CD8-positive, alpha-beta memory T cell (primary cell): ENCODE results near the gene MED20. TPM values are rescaled to one million over a fixed set of nuclear protein-coding genes. Genes with fewer than 3 reads are reported as not detected.
"Not testable (repeated sequence)": the region's sequence is repeated elsewhere in the genome, so short reads cannot be mapped to it uniquely, and the experiment has no call there.

Experiments used
- CTCF ChIA-PET: fragments of 350-600 bp; sonication (Branson Sonifier 250); formaldehyde crosslinking; loops from one replicate; lab custom pipeline; 2021; ENCODE audit warnings: antibody characterized with exemption; lab: Charles Lee
- POLR2A ChIA-PET: fragments of 350-600 bp; sonication (Branson Sonifier 250); formaldehyde crosslinking; loops from one replicate; lab custom pipeline; 2021; ENCODE audit warnings: antibody characterized with exemption; lab: Charles Lee
- DNase-seq, 5 donors: peaks; one replicate each; pipeline versions ENCODE4 v3.0.0 to v3.0.0-alpha.2; 2020 to 2022; ENCODE audit warnings: mixed read lengths in 1 of 5
- H3K27ac ChIP-seq: one replicate; pipeline ENCODE4 v1.7.0; 2013; ENCODE audit warnings: low read depth, mild to moderate bottlenecking, low read length, moderate library complexity
- H3K27me3 ChIP-seq: 2 replicates; pipeline ENCODE4 v1.7.0; 2013; ENCODE audit warnings: low read length, mild to moderate bottlenecking; ENCODE audit not compliant: insufficient read depth, poor library complexity, severe bottlenecking
- H3K36me3 ChIP-seq: 2 replicates; pipeline ENCODE4 v1.7.0; 2013; ENCODE audit warnings: mild to moderate bottlenecking, low read length, moderate library complexity; ENCODE audit not compliant: insufficient read depth
- H3K4me1 ChIP-seq: 2 replicates; pipeline ENCODE4 v1.7.0; 2013; ENCODE audit warnings: mild to moderate bottlenecking, low read length, moderate library complexity; ENCODE audit not compliant: insufficient read depth
- H3K4me3 ChIP-seq: 2 replicates; pipeline ENCODE4 v1.7.0; 2013; ENCODE audit warnings: mild to moderate bottlenecking, low read length
- H3K9me3 ChIP-seq: 2 replicates; pipeline ENCODE4 v1.7.0; 2013; ENCODE audit warnings: mild to moderate bottlenecking, low read length
- H3K27ac Mint-ChIP-seq, 8 donors: one replicate each; pipeline ENCODE4 v1.8.0; 2020 to 2021; ENCODE audit warnings: mixed read lengths in 8 of 8, mild to moderate bottlenecking in 6 of 8, inconsistent platforms in 3 of 8, moderate library complexity in 3 of 8
- H3K27me3 Mint-ChIP-seq, 2 donors: one replicate each; pipeline ENCODE4 v1.8.0; 2020 to 2021; ENCODE audit warnings: mixed read lengths in 2 of 2, mild to moderate bottlenecking in 1 of 2, moderate library complexity in 1 of 2
- H3K36me3 Mint-ChIP-seq, 3 donors: one replicate each; pipeline ENCODE4 v1.8.0; 2020 to 2021; ENCODE audit warnings: mixed read lengths in 3 of 3, inconsistent platforms in 1 of 3, mild to moderate bottlenecking in 1 of 3
- H3K4me1 Mint-ChIP-seq, 3 donors: one replicate each; pipeline ENCODE4 v1.8.0; 2020 to 2021; ENCODE audit warnings: mixed read lengths in 3 of 3, inconsistent platforms in 1 of 3, mild to moderate bottlenecking in 1 of 3
- H3K4me3 Mint-ChIP-seq, 7 donors: one replicate each; pipeline ENCODE4 v1.8.0; 2020 to 2021; ENCODE audit warnings: mixed read lengths in 7 of 7, mild to moderate bottlenecking in 6 of 7, moderate library complexity in 4 of 7, inconsistent platforms in 2 of 7
- H3K9me3 Mint-ChIP-seq, 5 donors: one replicate each; pipeline ENCODE4 v1.8.0; 2020 to 2022; ENCODE audit warnings: mixed read lengths in 5 of 5, mild to moderate bottlenecking in 3 of 5, moderate library complexity in 2 of 5, inconsistent platforms in 1 of 5
- polyA plus RNA-seq: library from polyadenylated mRNA; unstranded; fragments of 300-500 nt; fragmentation: Illumina TruSeq; gene quantifications from one replicate; pipeline ENCODE4 v1.2.3, GENCODE V29; 2021
- total RNA-seq, 2 experiments: library from RNA; stranded (reverse); gene quantifications; one replicate each; pipeline ENCODE4 v1.2.3, GENCODE V29; 2021

The MED20 gene
- total and polyA plus RNA-seq, 3 experiments from 2014 or later = 5.3 to 21.1 (median 18.1) TPM

DNA sequence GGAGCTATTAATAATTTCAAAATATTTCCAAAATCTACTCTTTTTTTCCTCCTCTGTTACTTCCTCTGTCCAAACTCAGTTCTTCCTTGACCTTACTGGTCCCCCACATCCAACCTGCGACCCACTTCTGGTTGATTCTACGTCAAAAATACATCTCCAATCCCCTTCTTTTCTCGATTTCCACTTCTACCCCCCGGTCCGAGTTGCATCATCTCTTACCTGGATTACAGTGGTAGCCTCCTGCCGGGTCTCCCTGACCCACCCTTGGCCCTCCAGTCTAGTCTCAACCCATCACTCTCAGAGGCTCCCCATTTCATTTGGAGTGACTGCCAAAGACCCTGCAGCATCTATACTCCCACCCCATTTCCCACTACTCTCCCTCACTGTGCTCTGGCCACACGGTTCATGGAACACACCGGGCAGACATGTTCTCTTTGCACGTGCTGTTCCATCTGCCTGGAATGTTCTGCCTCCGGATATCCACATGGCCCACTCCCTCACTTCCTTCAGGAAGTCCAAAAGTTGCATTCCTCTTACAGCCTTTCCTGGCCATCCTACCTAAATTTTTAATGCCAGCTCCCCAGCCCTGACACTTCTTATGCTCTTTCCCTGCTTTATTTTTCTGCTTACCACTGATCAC, 26.8 kb upstream of the MED20 start:
- H3K4me1 ChIP-seq = peaks cover 40% of the 10 kb centered on the region
- H3K4me1 Mint-ChIP-seq = peaks cover 45 to 60% (median 47%) of the 10 kb centered on the region in 3 donors
- CTCF ChIA-PET = interaction anchor here (0.6 to 1.7 kb wide), 4 partner anchors 8 to 97 kb away, joined by 3 to 8 read pairs (median 4); no protein-coding TSS in a partner anchor

DNA sequence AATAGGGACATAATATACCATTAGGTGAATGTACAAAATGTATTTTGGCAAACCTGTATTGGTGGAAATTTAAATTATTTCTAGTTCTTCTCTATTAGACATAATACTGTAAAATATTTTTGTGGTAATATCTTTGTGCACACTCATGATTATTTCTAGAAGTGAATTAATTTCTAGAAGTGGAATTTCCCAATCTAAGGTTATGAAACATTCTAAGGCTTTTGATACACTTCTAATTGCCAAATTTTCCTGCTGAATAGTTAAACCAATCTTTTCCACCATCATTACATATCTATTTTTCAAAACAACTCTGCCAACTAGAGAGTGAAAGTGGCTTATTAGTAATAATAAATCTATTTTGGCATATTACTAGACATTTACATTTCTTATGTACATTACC, 22.5 kb upstream of the MED20 start:
- Mint-ChIP-seq H3K4me1 (peaks cover 53 to 75% (median 55%) of the 10 kb centered on the region in 3 donors), H3K27ac (peak overlapping the region in 3 of 8 donors; percentile 6 to 66 (median 17)), H3K27me3 (peaks cover 0 to 7% of the 10 kb centered on the region in 2 donors), H3K4me3 (peak overlapping the region in 2 of 7 donors; percentile 5 to 19), H3K9me3 (peaks cover 0 to 2% (median 0%) of the 10 kb centered on the region in 5 donors), H3K36me3 (peaks cover 0 to 27% (median 6%) of the 10 kb centered on the region in 3 donors)
- no peak for DNase-seq
- Histone ChIP-seq H3K9me3 (no peaks in the 10 kb centered on the region), H3K36me3 (no peaks in the 10 kb centered on the region), H3K27me3 (no peaks in the 10 kb centered on the region), H3K4me1 (peaks cover 56% of the 10 kb centered on the region), H3K27ac (no peak overlapping the region), H3K4me3 (no peak overlapping the region)
- POLR2A ChIA-PET = no interaction called here
- CTCF ChIA-PET = interaction anchor here (1.3 to 11.8 kb wide), 2 partner anchors 23 to 102 kb away, joined by 4 to 167 read pairs; partner anchors contain the start of gene TAF8

More for the DNA sequence above, 26.8 kb upstream of the MED20 start:
- Mint-ChIP-seq H3K36me3 (peaks cover 0 to 39% (median 10%) of the 10 kb centered on the region in 3 donors), H3K4me3 (peak overlapping the region in 5 of 7 donors; percentile 15 to 82 (median 45)), H3K27ac (peak overlapping the region; percentile 1 to 91 (median 45)), H3K9me3 (no peaks in the 10 kb centered on the region), H3K27me3 (peaks cover 0 to 8% of the 10 kb centered on the region in 2 donors)
- POLR2A ChIA-PET = no interaction called here
- Histone ChIP-seq H3K4me3 (no peak overlapping the region), H3K9me3 (no peaks in the 10 kb centered on the region), H3K27ac (no peak overlapping the region), H3K27me3 (no peaks in the 10 kb centered on the region), H3K36me3 (peaks cover 10% of the 10 kb centered on the region)
- DNase-seq = no peak

DNA sequence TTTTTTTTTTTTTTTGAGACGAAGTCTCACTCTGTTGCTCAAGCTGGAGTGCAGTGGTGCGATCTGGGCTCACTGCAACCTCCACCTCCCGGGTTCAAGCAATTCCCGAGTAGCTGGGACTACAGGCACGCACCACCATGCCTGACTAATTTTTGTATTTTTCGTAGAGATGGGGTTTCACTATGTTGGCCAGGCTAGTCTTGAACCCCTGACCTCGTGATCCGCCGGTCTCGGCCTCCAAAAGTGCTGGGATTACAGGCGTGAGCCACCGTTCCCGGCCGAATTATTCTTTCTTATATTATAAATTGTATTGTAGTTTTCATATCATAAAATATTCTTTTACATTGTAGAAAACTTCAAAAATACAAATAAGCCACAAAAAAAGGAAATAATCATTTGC, 21.9 kb upstream of the MED20 start:
- Mint-ChIP-seq H3K4me3 (peak overlapping the region in 5 of 7 donors; percentile 87 to 93 (median 91)), H3K36me3 (peaks cover 0 to 24% (median 4%) of the 10 kb centered on the region in 3 donors), H3K27ac (peak overlapping the region in 3 of 8 donors; percentile 81 to 96 (median 95)), H3K4me1 (peaks cover 55 to 77% (median 58%) of the 10 kb centered on the region in 3 donors)
- POLR2A ChIA-PET = interaction anchor here (0.6 to 1.4 kb wide), 3 partner anchors 22 to 162 kb away, joined by 3 to 5 read pairs (median 4); partner anchors contain the start of genes BYSL and MED20
- Histone ChIP-seq H3K4me1 (peaks cover 58% of the 10 kb centered on the region), H3K27ac (peak overlapping the region; percentile 66)
- H3K36me3 ChIP-seq, H3K27me3 Mint-ChIP-seq, H3K27me3 ChIP-seq, H3K4me3 ChIP-seq, DNase-seq, H3K9me3 ChIP-seq, H3K9me3 Mint-ChIP-seq: not testable (repeated sequence)
- CTCF ChIA-PET = interaction anchor here (1.3 to 11.8 kb wide), 4 partner anchors 10 to 162 kb away, joined by 4 to 167 read pairs (median 5); partner anchors contain the start of genes BYSL, MED20 and TAF8

DNA sequence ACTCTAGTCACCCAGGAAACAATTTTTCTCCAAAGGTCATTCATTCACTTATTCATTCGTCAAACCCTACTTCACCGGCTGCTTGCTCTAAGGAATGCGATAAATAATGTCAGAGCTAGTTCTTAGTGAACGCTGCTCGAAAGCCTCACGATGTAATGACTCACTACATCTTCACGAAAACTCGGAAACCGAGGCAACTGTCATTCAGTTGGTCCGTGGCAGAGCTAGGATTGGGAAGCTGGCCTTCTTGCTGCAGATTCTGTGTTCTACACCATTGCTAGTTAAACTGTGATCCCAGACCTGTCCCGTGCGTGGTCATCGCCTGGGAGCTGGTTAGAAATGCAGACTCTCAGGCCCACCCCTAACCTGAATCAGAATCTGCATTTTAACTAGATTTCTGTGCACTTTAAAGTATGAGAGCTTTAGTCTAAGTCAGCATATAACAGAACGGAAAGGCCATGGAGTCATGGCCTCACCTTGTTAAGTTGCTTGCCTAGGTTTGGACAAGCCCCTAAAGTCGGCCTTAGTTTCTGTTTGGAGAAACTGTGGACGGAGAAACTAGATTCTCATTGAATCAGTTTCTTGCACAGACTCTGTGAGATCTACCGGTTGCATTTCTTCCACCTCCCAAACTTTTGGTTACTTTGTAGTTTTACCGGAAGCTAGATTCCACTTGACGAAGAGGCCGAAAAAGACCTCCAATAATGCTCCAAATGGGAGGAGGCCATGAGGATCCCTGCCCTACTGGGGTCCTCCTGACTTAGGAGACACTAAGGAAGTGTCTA, 21.3 kb upstream of the MED20 start:
- Histone ChIP-seq H3K9me3 (no peaks in the 10 kb centered on the region), H3K36me3 (peaks cover 5% of the 10 kb centered on the region), H3K4me3 (peak overlapping the region; percentile 65), H3K4me1 (peaks cover 60% of the 10 kb centered on the region), H3K27ac (peak overlapping the region; percentile 66), H3K27me3 (no peaks in the 10 kb centered on the region)
- no peak for DNase-seq
- POLR2A ChIA-PET = interaction anchor here (0.6 to 1.4 kb wide), 3 partner anchors 21 to 163 kb away, joined by 3 to 5 read pairs (median 4); partner anchors contain the start of genes BYSL and MED20
- Mint-ChIP-seq H3K36me3 (peaks cover 0 to 23% (median under 1%) of the 10 kb centered on the region in 3 donors), H3K27me3 (peaks cover 0 to 2% of the 10 kb centered on the region in 2 donors), H3K27ac (peak overlapping the region; percentile 81 to 96 (median 94)), H3K9me3 (peaks cover 0 to 2% (median 0%) of the 10 kb centered on the region in 5 donors), H3K4me1 (peaks cover 55 to 77% (median 58%) of the 10 kb centered on the region in 3 donors), H3K4me3 (peak overlapping the region; percentile 87 to 93 (median 91))
- CTCF ChIA-PET = interaction anchor here (0.6 to 11.8 kb wide), 6 partner anchors 9 to 162 kb away, joined by 3 to 167 read pairs (median 4); partner anchors contain the start of genes BYSL, MED20 and TAF8

DNA sequence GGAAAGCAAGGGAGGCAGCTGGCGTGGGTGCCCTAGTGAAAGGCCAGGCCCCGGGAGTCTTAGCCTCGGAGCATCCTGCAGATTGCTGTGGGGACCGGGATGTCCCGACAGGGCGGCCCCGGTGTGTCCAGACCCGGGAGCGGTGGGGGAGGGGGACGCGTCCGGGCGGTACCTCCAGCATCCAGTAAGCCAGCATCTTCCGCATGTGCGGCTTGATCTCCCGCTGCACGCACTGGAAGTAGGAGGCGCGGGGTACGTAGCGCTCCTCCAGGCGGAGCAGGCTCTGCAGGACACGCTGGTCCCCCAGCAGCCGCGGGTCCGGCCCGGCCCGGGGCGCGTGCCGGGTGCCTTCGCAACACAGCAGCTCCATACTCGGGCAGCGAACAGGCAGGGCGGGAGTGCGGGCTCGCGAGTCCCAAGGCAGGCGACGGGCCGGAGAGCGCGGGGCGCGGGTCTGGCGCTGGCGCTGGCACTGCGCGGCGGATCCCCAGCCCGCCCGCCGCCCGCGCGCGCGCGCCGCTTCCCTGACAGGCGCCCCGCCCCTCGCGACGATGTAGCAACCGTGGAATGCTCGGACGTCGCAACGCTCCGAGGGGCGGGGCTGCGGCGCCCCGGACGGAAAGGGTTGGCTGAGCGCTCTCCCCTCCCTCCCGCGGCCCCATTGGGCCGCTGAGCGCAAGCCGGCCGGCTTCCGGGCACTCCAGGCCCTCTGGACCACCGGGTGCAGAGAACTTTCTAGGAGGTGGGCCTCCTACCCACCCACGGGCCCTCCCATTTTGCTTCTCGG, 20.5 kb upstream of the MED20 start, which contains the start of gene CCND3:
Gene CCND3, minus strand, starts transcription at position 529 of the 787 bp plus-strand sequence. Its CDS starts 159 bp downstream, at position 370.
- POLR2A ChIA-PET = interaction anchor here (1.4 to 1.5 kb wide), 2 partner anchors 20 to 80 kb away, joined by 4 to 5 read pairs; partner anchors contain the start of genes BYSL and MED20
- peaks cover 0 to 2% of the 10 kb centered on the region in 2 donors for H3K27me3 Mint-ChIP-seq
- Histone ChIP-seq H3K4me3 (peak within 1 kb of the TSS; percentile 84), H3K36me3 (peaks cover 13% of the 10 kb centered on the region), H3K27me3 (no peaks in the 10 kb centered on the region), H3K27ac (peak within 1 kb of the TSS; percentile 73), H3K4me1 (peaks cover 65% of the 10 kb centered on the region), H3K9me3 (no peaks in the 10 kb centered on the region)
- peak within 1 kb of the TSS; percentile 90 to 97 (median 95) for H3K4me3 Mint-ChIP-seq
- peak; percentile 75 to 88 (median 80) for DNase-seq
- H3K9me3 Mint-ChIP-seq = peaks cover 0 to 2% (median 0%) of the 10 kb centered on the region in 5 donors
- peaks cover 2 to 25% (median 3%) of the 10 kb centered on the region in 3 donors for H3K36me3 Mint-ChIP-seq
- CTCF ChIA-PET = interaction anchor here (0.6 to 11.8 kb wide), 8 partner anchors 8 to 163 kb away, joined by 3 to 167 read pairs (median 5); partner anchors contain the start of genes BYSL, MED20, TAF8 and TOMM6
- H3K4me1 Mint-ChIP-seq = peaks cover 61 to 80% (median 63%) of the 10 kb centered on the region in 3 donors
- H3K27ac Mint-ChIP-seq = peak within 1 kb of the TSS; percentile 81 to 98 (median 96)

DNA sequence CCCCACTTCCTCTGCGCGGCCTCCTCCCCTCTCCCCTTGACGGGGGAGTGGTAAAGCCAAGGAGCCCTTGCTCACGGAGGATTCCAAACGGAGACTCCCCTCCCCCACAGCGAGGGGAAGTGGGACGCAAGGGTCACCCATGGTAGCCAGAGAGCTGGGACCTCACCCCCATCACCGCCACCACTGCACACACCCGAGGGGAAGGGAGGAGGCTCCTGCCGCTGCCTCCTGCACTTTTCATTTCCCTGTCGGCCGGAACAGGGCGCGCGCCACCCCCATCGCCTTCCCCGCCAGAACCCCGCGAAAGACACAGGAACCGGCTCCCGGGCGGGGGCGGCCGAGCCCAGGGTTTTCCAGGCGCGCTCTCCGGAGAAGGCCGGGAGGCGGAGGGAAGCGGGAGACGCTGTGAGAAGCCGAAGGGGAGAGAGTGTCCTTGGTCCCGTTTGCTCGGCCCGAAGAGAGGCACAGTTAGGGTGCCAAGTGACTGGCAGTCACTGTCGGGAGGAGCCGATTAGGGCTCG, 19.9 kb upstream of the MED20 start:
- POLR2A ChIA-PET = interaction anchor here (1.2 to 1.5 kb wide), 2 partner anchors 81 to 99 kb away, joined by 5 to 6 read pairs; no protein-coding TSS in a partner anchor

More for the DNA sequence above, 19.9 kb upstream of the MED20 start:
- peaks cover 64 to 81% (median 66%) of the 10 kb centered on the region in 3 donors for H3K4me1 Mint-ChIP-seq
- peak; percentile 40 to 73 (median 54) for DNase-seq
- CTCF ChIA-PET = interaction anchor here (0.8 to 11.8 kb wide), 5 partner anchors 10 to 155 kb away, joined by 3 to 167 read pairs (median 38); partner anchors contain the start of genes BYSL, MED20, TAF8 and TOMM6
- peak overlapping the region; percentile 78 to 97 (median 95) for H3K4me3 Mint-ChIP-seq
- peaks cover 0 to 2% of the 10 kb centered on the region in 2 donors for H3K27me3 Mint-ChIP-seq
- H3K27ac ChIP-seq = peak overlapping the region; percentile 73
- H3K9me3 Mint-ChIP-seq = peaks cover 0 to 2% (median 0%) of the 10 kb centered on the region in 5 donors
- H3K27ac Mint-ChIP-seq = peak overlapping the region; percentile 81 to 98 (median 95)
- peaks cover 17% of the 10 kb centered on the region for H3K36me3 ChIP-seq
- no peaks in the 10 kb centered on the region for H3K9me3 ChIP-seq
- H3K27me3 ChIP-seq = no peaks in the 10 kb centered on the region
- H3K4me3 ChIP-seq = peak overlapping the region; percentile 84
- peaks cover 70% of the 10 kb centered on the region for H3K4me1 ChIP-seq
- peaks cover 4 to 29% (median 5%) of the 10 kb centered on the region in 3 donors for H3K36me3 Mint-ChIP-seq
